DOHH2 (cell line): ENCODE results near the gene PALLD.

Experiments
- EZH2phosphoT487 ChIP-seq: fragments of 200-600 bp; sonication (generic); IDR thresholded peaks from 2 replicates; pipeline ENCODE4 v1.6.1; 2017; ENCODE audit warnings: borderline replicate concordance, mild to moderate bottlenecking, antibody characterized with exemption, low read length, moderate library complexity, mixed read lengths
- TF ChIP-seq, protein P1 (sequence below): fragments of 200-600 bp; sonication (generic); IDR thresholded peaks from one replicate; pipeline ENCODE4 v1.5.1; 2014; ENCODE audit warnings: antibody characterized with exemption, mild to moderate bottlenecking, low read depth, low read length; ENCODE audit not compliant: poor library complexity, severe bottlenecking

DNA sequence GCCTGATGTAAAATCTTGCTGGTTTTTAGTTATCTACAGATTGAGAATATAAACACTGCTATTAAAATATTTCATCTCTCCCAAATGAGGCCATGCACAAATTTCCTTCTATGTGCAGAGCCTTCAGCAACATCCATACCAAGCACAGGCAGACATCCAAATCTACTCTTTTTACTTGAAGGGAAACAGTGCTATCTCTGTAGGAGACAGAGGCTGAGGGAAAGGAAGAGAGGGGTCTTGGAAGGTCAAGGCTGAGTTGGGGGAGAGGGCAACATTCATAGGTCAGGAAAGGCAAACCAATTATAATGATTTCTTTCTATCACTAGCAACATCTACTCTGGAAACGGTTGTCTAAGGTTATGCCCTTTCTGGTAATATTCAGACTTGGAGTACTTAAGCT is 273.0 kb downstream of the PALLD start:
- TF ChIP-seq, protein P1, sequence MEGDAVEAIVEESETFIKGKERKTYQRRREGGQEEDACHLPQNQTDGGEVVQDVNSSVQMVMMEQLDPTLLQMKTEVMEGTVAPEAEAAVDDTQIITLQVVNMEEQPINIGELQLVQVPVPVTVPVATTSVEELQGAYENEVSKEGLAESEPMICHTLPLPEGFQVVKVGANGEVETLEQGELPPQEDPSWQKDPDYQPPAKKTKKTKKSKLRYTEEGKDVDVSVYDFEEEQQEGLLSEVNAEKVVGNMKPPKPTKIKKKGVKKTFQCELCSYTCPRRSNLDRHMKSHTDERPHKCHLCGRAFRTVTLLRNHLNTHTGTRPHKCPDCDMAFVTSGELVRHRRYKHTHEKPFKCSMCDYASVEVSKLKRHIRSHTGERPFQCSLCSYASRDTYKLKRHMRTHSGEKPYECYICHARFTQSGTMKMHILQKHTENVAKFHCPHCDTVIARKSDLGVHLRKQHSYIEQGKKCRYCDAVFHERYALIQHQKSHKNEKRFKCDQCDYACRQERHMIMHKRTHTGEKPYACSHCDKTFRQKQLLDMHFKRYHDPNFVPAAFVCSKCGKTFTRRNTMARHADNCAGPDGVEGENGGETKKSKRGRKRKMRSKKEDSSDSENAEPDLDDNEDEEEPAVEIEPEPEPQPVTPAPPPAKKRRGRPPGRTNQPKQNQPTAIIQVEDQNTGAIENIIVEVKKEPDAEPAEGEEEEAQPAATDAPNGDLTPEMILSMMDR, result no peak
- TF ChIP-seq EZH2phosphoT487, result no peak
